Mucosa of descending colon (tissue), 3 donors: Measurements from ENCODE around the gene SERPINA9. TPM values are rescaled to one million over a fixed set of nuclear protein-coding genes. Genes with fewer than 3 reads are reported as not detected.

Source experiments
- ATAC-seq: fragments of 200-7000 bp; cut with Tn5 transposase; one replicate; pipeline ENCODE4 v1.9.1; 2020; ENCODE audit warnings: mild to moderate bottlenecking, moderate library complexity
- DNase-seq, 3 donors: peaks; one replicate each; pipeline ENCODE4 v3.0.0-alpha.2; 2020
- H3K36me3 ChIP-seq: fragments of 200-600 bp; one replicate; pipeline ENCODE4 v1.8.0; 2021; ENCODE audit warnings: low read depth, mild to moderate bottlenecking
- H3K4me1 ChIP-seq: fragments of 200-600 bp; one replicate; pipeline ENCODE4 v1.8.0; 2021; ENCODE audit warnings: low read depth, mild to moderate bottlenecking
- H3K4me3 ChIP-seq: fragments of 200-600 bp; one replicate; pipeline ENCODE4 v1.8.0; 2021; ENCODE audit warnings: mild to moderate bottlenecking
- H3K9me3 ChIP-seq: fragments of 200-600 bp; one replicate; pipeline ENCODE4 v1.8.0; 2021; ENCODE audit warnings: mild to moderate bottlenecking
- CTCF ChIP-seq: fragments of 200-600 bp; IDR thresholded peaks from one replicate; pipeline ENCODE4 v1.8.0; 2022; ENCODE audit warnings: antibody characterized with exemption, mild to moderate bottlenecking
- intact Hi-C, 2 donors: fragments of 100-400 bp; cut with DNase I in 1 of 2; cut with micrococcal nuclease in 1 of 2; formaldehyde crosslinking; loops; one replicate each; pipeline versions ENCODE4 v1.11.0 to v1.11.1; 2022; cut with DNase I, micrococcal nuclease
- total RNA-seq, 3 donors: library from RNA; stranded (reverse); fragmentation: NEBNext Ultra II Directional in 2 of 3; extraction: Animal tissue kit (Norgen Biotek cat#: 25700) in 2 of 3; gene quantifications; one replicate each; pipeline versions ENCODE4 v1.2.1 to v1.2.4, GENCODE V29; 2021 to 2023
- donor health status: DM: no; HTN: no; CAD: no; lungs with moderate emphysema.
- donor health status: DM: no; HTN: no; CAD: no.
- donor health status: DM: no; HTN: yes; CAD: no.

SERPINA9 gene
- total RNA-seq, 3 donors from 2014 or later: not detected

- no peaks in the 10 kb centered on the region for H3K9me3 ChIP-seq
- ATAC-seq (no peak), DNase-seq (no peak)
- no peak for TF ChIP-seq CTCF
- no peaks in the 10 kb centered on the region for H3K36me3 ChIP-seq
- no peaks in the 10 kb centered on the region for H3K4me1 ChIP-seq
- H3K4me3 ChIP-seq: no peak overlapping the region
- intact Hi-C loops: no loop called here
Observed at GRCh38 chr14:94472842-94473241, 3.2 kb downstream of the SERPINA9 start.

DNA sequence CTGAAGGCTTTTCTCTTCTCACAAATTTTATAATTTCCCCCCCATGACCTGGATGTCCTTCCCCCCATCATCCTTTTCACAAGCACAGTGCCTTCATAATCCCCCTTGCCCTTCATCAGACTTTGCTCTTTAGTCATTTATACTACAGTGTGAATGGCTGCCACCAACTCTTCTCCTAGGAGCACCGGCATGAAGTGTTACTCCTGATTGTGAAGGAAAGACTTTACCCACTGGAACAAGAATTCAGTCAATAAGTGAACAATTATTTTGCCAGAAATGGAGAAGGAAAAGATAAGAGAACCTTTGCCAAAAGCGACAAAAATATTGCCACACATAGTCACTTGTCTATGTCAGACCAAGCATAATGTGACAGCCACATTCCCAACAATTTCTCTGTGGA lies 5.0 kb downstream of the SERPINA9 start:
- Histone ChIP-seq H3K4me3 (no peak overlapping the region), H3K4me1 (no peaks in the 10 kb centered on the region), H3K9me3 (no peaks in the 10 kb centered on the region), H3K36me3 (no peaks in the 10 kb centered on the region)
- DNase-seq (no peak), ATAC-seq (no peak)
- no peak for TF ChIP-seq CTCF
- intact Hi-C loops: no loop called here

DNA sequence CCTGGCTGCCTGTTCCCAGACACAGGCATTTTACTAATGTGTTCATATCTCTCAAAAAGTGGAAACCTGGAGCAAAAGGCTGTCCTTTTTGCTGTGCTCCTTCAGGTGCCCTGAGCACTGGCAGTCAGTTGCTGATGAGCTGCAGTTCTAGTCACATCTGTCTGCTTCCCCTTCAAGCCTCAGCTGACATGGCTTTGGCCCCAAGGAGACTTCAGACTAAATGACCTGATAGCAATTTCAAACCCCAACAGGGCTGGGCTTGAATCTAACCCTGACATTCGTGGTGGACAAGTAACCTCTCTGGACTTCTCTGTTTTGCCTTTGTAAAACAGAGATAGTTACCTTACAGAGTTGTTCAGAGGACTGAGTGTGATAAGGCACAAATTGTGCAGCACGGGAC lies 5.7 kb downstream of the SERPINA9 start:
- TF ChIP-seq CTCF: no peak
- ATAC-seq (no peak), DNase-seq (no peak)
- no peaks in the 10 kb centered on the region for H3K4me1 ChIP-seq
- intact Hi-C loops: no loop called here
- peaks cover 2% of the 10 kb centered on the region for H3K9me3 ChIP-seq
- no peak overlapping the region for H3K4me3 ChIP-seq
- no peaks in the 10 kb centered on the region for H3K36me3 ChIP-seq

- TF ChIP-seq CTCF: no peak
- ATAC-seq (no peak), DNase-seq (no peak)
- H3K4me3 ChIP-seq: no peak overlapping the region
- H3K9me3 ChIP-seq: peaks cover 13% of the 10 kb centered on the region
- no peaks in the 10 kb centered on the region for H3K4me1 ChIP-seq
- no peaks in the 10 kb centered on the region for H3K36me3 ChIP-seq
- intact Hi-C loops: no loop called here
Observed at GRCh38 chr14:94469261-94469660, 6.7 kb downstream of the SERPINA9 start.

GRCh38 chr14:94467728-94468520 lies 8.1 kb downstream of the SERPINA9 start:
- Histone ChIP-seq H3K4me3 (no peak overlapping the region), H3K36me3 (no peaks in the 10 kb centered on the region), H3K4me1 (no peaks in the 10 kb centered on the region), H3K9me3 (peaks cover 14% of the 10 kb centered on the region)
- intact Hi-C loops: no loop called here
- no peak for ATAC-seq
- TF ChIP-seq CTCF: no peak
- DNase-seq: no peak
